GM19023 (cell line): Measurements from ENCODE around the gene CST1.
"Not testable (repeated sequence)": the region's sequence is repeated elsewhere in the genome, so short reads cannot be mapped to it uniquely, and the experiment has no call there.

Experiments
- ATAC-seq: cut with Tn5 transposase; IDR thresholded peaks from one replicate; pipeline ENCODE4 v1.9.1; 2021; ENCODE audit warnings: mild to moderate bottlenecking, moderate library complexity; ENCODE audit not compliant: unreplicated experiment

Gene CST1

DNA sequence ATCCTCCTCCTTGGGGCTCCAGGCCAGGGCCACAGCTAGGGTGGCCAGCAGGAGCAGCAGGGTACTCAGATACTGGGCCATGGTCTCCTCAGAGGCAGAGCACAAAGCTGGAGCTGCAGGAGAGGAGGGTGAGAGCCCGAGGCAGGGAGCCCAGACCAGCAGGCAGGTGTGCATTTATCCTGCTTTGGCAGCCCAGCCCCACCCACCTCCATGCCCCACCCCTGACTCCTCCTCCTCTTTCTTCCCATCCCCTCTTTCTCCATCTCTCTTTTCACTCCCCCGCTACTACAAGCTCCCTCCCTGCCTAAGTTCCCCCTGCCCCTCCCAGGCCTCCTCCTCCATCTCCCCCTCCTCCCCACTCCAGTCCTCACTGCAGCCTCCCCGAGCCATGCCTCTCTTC lies at the start of gene CST1:
TSS of gene CST1 (minus strand) at position 150 of the 400 bp plus-strand sequence. CDS start at position 81, 69 bp downstream.
- ATAC-seq = not testable (repeated sequence)

DNA sequence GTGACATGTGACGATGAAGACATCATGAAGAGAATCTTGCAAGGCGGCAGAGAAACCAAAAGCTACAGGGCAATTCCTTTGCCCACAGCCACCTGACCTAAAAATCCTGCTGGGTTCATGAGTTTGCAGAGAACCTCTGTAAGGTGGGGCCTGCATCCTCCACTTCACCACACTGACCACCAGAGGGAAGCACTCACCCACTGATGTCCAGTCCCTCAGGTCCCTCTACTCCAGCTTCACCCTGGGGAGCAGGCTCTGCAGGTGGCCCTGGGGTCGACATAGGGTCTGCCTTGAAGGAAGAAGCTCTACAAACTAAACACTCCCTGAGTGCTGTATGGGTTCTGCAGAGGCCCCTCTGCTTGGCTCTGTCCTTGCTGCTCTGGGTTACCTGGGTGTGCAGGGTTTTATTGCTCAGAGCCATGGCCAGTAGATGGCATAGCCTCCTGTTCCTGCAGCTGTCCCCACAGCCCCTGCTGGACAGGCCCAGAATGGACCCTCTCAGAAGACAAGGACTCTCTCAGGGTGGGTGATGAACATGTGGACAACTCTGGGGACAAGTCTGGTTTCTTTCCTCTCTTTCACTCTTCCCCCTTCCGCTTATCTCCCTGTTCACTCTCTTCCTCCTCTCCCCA lies 48.6 kb upstream of the CST1 start:
- peak; percentile 81 for ATAC-seq

DNA sequence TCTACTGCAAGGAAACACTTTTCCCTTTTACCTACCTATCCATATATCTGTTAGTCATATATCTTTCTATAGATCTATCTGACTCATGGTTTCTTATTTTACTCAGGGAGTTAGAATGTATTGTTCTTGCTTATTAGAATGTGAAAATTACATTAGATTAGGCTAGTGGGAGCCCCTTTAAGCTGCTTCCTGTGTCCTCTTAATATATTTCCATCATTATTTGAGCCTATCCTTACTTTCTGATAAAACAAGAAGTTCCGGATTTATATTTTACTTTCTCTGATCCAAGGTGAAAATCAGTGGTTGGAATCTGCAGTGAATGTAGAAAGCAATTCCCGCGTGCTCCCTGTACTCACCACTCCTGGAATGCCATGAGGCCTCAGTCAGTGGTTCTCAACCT lies 44.8 kb upstream of the CST1 start:
- no peak for ATAC-seq

DNA sequence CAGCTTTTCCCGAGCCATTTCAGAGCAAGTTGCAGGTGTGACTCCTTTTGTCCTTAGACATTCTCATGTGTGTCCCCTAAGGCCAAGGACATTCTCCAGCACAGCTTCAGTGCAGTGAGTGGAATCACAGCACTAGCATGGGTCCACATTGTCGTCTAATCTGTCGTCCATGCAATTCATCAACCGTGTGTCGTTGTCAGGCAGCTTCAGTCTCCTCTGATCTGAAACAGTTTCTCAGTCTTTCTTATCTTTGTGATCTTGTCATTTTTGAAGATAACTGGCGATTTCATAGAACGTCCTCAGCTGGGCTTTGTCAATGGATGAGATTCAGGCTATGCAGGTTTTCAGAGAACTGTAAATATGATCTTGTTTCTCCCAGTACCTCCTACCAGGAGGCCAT lies 44.1 kb upstream of the CST1 start:
- ATAC-seq = no peak

GRCh38 chr20:23794065-23794464 lies 43.3 kb upstream of the CST1 start:
- no peak for ATAC-seq

DNA sequence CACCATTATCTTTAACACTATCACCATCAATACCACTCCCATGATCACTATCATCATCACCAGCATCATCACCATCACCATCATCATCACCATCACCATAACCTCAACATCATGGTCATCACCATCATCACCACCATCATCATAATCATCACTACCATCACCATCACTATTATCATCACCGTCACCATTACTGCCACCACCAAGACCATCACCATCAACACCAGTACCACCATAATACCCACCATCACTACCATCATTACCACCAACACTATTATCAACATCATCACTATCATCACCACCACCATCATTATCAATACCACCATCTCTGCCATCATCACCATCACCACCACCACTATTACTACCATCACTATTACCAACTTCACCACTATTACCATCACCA lies 32.7 kb upstream of the CST1 start:
- no peak for ATAC-seq

- ATAC-seq = no peak
These were observed 31.7 kb upstream of the CST1 start for GRCh38 chr20:23782366-23782983.

- not testable (repeated sequence) for ATAC-seq
These were observed 27.9 kb upstream of the CST1 start for GRCh38 chr20:23778676-23779075.

DNA sequence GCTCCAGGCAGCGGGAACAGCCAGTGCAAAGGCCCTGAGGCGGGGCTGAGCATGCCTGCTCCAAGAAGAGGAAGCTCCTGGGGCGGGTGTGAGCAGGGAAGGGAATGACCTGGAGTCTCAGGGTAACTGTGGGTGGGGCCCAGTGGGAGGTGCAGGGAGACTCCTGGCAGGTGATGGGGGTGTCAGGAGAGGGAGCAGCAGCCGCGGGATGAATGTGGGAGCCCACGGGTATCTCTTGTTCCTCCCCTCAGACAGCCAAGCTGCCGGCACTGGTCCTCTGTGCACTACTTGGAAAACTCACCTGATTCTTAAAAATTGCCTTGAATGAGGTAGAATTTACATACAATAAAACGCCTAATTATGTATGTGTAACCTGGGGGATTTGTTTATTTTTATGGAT lies 26.6 kb upstream of the CST1 start:
- ATAC-seq = not testable (repeated sequence)

DNA sequence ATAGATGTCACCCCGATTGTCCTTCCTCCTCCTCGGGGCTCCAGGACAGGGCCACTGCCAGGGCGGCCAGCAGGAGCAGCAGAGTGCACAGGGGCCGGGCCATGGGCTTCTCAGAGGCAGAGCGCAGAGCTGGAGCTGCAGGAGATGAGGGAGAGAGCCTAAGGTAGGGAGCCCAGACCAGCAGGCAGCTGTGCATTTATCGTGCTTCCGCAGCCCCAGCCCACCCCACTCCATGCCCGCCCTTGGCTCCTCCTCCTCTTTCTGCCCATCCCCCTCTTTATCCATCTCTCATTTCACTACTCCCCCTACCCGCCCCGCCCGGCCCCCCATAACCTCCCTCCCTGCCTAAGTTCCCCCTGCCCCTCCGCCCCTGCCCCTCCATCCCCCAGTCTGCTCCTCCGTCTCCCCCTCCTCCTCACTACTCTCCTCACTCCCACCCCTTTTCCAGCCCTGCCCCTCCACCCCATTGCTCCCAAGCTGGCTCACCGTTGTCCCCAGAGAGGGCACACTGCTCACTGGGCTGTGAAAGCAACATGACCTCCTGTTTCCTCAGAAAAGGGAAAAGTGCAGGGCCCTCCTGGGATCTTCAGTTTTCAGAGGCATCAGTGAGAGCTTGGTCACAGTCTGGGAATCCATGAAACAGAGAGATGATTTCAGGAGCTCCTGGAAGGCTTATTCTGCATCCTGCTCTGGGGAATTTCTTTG lies 25.5 kb upstream of the CST1 start:
- no peak for ATAC-seq

DNA sequence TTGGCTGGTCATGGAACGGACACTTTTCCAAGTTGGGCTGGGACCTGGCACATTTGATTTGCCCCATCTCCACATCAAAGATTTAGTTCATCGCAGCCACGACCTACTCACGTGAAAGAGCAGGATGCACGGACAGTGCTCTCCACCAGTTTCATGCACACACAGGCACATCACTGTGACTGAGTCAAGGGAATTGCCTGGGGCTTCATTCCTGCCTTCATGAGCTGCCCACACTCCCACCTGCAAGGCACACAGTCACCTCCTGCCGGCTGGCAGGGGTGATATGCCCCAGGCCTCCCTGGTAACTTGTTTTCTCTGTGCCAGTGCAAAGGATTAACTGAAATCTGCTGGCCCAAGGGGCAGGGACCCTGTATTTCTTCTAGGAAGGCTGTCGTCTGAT lies 23.3 kb upstream of the CST1 start:
- ATAC-seq = no peak

DNA sequence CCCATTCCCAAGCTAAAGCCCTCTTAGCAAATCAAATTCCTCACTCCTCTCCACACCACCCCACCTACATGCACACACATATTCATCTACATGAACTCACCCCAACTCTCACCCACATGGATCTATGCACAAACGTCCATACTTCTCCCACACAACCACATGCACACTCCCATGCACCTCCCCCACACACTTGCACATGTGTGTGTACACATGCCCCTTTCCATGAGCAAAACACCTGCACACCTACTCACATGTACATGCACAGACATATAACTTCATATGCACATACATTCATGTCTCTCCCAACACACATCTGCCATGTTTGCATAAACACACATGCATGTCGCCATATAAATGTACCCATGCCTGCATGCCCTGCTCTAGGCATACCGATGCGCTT lies 22.8 kb upstream of the CST1 start:
- no peak for ATAC-seq

- no peak for ATAC-seq
These were observed 22.4 kb upstream of the CST1 start for GRCh38 chr20:23773127-23773526.

GRCh38 chr20:23772074-23772473 lies 21.3 kb upstream of the CST1 start:
- no peak for ATAC-seq

- no peak for ATAC-seq
These were observed 19.6 kb upstream of the CST1 start for GRCh38 chr20:23770384-23770783.

- ATAC-seq = not testable (repeated sequence)
These were observed 17.8 kb upstream of the CST1 start for GRCh38 chr20:23768520-23768919.

- no peak for ATAC-seq
These were observed 15.8 kb upstream of the CST1 start for GRCh38 chr20:23766531-23766930.

DNA sequence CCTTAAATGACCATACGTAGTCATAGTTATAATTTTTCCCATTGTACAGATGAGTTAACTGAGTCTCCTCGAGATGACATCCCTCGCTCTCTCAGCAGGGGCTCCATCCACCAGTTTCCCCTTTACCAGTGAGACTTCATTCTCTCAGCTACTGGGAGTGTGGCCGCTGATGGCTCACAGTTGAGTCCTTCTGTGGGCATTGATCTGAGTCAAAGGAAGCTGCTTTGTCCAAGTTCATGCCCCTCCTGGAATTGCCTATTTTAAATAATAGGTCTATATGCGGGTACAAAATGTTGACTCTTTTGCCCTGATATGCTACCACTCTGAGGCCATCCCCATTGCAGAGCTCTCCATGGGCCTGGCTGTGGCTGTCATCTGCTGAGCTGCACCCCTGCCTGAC lies 14.8 kb upstream of the CST1 start:
- no peak for ATAC-seq

- ATAC-seq = not testable (repeated sequence)
These were observed 13.9 kb upstream of the CST1 start for GRCh38 chr20:23764630-23765029.

- no peak for ATAC-seq
These were observed 12.6 kb upstream of the CST1 start for GRCh38 chr20:23763345-23763744.

DNA sequence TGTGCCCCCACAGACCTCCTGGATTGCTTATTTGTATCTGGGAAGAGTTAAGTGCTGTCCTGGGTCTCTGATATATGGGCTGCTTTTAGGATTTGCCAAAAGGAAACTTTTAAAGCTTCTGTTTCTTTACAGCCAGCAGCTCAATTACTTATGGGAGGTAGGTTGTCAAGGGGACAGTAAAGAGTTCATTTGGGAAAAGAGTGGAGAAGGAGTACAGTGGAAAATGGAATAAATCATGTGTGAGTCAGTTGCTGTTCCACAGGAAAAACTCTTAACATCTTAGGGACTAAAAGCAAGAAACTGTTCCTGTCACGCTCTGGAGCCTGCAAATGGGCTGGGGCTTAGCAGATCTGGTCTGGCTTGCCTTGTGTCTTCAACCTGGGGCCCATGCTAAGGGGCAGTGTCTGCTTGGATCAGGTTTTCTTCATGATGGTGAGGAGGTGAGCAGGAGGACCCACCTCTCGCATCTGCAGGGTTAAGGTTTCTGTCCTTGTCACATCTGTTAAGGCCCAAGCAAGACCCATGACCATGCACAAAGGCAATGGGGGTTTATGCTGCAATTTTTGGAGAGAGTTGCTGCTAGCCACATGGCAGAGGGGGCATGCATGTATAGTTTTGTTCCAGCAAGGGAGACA lies 8.7 kb upstream of the CST1 start:
- ATAC-seq = no peak

DNA sequence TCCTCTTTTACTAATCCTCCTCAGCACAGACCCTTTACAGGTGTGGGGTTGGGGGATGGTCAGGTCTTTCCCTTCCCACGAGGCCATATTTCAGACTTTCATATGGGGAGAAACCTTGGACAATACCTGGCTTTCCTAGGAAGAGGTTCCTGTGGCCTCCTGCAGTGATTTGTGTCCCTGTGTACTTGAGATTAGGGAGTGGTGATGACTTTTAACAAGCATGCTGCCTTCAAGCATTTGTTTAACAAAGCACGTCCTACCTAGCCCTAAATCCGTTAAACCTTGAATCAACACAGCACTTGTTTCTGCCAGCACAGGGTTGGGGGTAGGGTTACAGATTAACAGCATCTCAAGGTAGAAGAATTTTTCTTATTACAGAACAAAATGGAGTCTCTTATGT lies 6.1 kb upstream of the CST1 start:
- not testable (repeated sequence) for ATAC-seq
